GM12801 (cell line): ENCODE results near the gene ODAD4.

Experiments used
- TF ChIP-seq, protein P1 (sequence below): IDR thresholded peaks from one replicate; pipeline ENCODE4 v1.5.1; 2011; ENCODE audit warnings: control low read depth; ENCODE audit not compliant: insufficient read length; ENCODE audit errors: extremely low read depth

Gene ODAD4

DNA sequence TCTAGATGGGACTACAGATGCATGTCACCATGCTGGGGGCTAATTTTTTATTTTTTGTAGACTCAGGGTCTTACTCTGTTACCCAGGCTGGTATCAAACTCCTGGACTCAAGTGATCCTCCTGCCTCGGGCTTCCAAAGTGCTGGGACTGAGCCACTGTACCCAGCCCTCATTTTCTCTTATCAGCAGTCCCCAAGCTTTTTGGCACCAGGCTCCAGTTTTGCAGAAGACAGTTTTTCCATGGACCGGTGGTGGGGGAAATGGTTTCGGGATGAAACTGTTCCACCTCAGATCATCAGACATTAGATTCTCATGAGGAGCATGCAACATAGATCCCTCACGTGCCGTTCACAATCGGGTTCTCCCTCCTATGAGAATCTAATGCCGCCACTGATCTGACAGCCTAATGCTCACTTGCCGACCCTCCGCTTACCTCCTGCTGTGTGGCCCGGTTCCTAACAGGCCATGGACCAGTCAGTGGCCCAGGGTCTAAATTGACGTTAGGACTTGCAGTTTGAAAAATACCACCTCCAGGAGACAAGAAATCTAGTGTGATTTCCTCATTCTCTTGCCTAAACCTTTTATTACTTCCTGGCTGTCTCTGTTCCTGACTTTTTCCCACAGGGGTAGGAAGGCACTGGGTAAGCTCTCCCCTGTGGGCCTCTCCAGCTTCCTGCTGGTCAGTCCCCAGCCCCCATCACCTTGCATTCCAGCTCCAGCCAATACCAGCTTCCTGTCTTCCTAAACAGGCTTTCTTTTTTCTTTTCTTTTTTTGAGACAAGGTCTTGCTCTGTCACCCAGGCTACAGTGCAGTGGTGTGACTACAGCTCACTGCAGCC lies 26.8 kb downstream of the ODAD4 start:
- TF ChIP-seq, protein P1, sequence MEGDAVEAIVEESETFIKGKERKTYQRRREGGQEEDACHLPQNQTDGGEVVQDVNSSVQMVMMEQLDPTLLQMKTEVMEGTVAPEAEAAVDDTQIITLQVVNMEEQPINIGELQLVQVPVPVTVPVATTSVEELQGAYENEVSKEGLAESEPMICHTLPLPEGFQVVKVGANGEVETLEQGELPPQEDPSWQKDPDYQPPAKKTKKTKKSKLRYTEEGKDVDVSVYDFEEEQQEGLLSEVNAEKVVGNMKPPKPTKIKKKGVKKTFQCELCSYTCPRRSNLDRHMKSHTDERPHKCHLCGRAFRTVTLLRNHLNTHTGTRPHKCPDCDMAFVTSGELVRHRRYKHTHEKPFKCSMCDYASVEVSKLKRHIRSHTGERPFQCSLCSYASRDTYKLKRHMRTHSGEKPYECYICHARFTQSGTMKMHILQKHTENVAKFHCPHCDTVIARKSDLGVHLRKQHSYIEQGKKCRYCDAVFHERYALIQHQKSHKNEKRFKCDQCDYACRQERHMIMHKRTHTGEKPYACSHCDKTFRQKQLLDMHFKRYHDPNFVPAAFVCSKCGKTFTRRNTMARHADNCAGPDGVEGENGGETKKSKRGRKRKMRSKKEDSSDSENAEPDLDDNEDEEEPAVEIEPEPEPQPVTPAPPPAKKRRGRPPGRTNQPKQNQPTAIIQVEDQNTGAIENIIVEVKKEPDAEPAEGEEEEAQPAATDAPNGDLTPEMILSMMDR: no peak

DNA sequence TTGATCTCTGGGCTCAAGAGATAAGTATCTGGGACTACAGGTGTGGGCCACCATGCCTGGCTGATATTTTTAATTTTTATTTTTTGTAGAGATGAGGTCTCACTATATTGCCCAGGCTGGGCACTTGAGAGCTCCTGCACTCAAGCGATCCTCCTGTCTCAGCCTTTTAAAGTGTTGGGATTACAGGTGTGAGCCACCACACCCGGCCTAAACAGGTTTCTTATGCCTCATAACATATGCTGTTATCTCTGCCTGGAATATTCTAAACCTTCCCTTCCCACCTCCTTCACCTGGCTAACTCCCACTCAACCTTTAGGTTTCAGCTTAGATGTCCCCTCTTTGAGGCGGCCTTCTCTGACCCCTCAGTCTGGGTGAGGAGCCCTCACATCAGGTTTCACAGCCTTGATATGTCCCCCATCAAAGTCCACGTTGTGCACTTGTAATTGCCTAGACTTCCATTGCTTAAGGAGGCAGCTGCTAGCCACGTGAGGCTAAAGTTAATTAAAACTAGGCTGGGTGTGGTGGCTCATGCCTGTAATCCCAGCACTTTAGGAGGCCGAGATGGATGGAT lies 27.5 kb downstream of the ODAD4 start:
- TF ChIP-seq, protein P1: no peak

- TF ChIP-seq, protein P1: no peak
Observed at GRCh38 chr17:41959030-41959335, 28.6 kb downstream of the ODAD4 start.

- TF ChIP-seq, protein P1: no peak
Observed at GRCh38 chr17:41959336-41960095, 29.1 kb downstream of the ODAD4 start.

GRCh38 chr17:41962111-41962510 lies 31.7 kb downstream of the ODAD4 start:
- TF ChIP-seq, protein P1: no peak

- TF ChIP-seq, protein P1: no peak
Observed at GRCh38 chr17:41962768-41963434, 32.5 kb downstream of the ODAD4 start.
